ENCODE data around the gene INAVA. TPM values are rescaled to one million over a fixed set of nuclear protein-coding genes. Genes with fewer than 3 reads are reported as not detected.
A peak's percentile ranks its signal among the peaks of the same experiment; 100 is the strongest.

INAVA gene
- total and polyA plus RNA-seq, 2 of the 13 experiments (the other 11 are each of a cell fraction or from before 2014, with no cell fraction given), result 6.0 to 13.5 TPM

DNA sequence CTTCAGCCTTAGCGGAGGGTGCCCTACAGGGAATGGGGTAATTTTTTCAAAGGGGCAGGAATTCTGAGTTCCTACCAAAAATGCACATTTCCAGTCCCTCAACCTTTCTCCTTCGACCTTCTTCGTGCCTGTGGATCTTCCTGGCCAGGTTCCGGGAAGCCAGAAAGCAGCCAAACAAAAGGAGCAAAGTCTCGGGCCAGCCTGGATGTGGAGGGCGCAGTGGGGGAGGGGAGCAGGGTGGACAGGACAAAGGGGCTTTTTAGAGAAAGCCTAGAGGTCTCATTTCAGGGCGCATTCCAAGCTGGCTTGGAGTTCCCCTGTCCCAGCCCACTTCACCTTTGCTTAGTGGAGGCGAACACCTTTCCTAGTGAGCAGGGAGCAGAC lies 2.9 kb upstream of the INAVA start (continued):
- TF ChIP-seq ZNF546 (CRISPR knock-in tag; conservative IDR thresholded peaks at IDR 0.05) (no peak), ZNF253 (CRISPR knock-in tag; IDR thresholded peaks at IDR 0.05; ENCODE audit: borderline replicate concordance) (peak; percentile 67; the same call in 1 of the 2 replicates), SRSF1 (optimal IDR thresholded peaks at IDR 0.05; ENCODE audit: low read depth, low read length) (no peak), ZNF343 (CRISPR knock-in tag; IDR thresholded peaks at IDR 0.05) (peak; percentile 42; the same call in 1 of the 2 replicates), MIER2 (CRISPR knock-in tag; IDR thresholded peaks at IDR 0.05) (no peak), TEAD3 (CRISPR knock-in tag; optimal IDR thresholded peaks at IDR 0.05; ENCODE audit: borderline replicate concordance) (peak; percentile 79), ZNF292 (CRISPR knock-in tag; IDR thresholded peaks at IDR 0.05; ENCODE audit: borderline replicate concordance, low read depth) (no peak), MEIS2 (CRISPR knock-in tag; IDR thresholded peaks at IDR 0.05) (no peak; the same call in 1 of the 2 replicates), NFIC (IDR thresholded peaks at IDR 0.05; ENCODE audit: low read length) (no peak; the same call in 1 of the 2 replicates), ZNF557 (CRISPR knock-in tag; IDR thresholded peaks at IDR 0.05) (no peak), GATAD1 (CRISPR knock-in tag; IDR thresholded peaks at IDR 0.05) (no peak), SIN3A (IDR thresholded peaks at IDR 0.05; ENCODE audit: borderline replicate concordance, low read depth, low read length) (no peak)
- TF ChIP-seq, protein P1, sequence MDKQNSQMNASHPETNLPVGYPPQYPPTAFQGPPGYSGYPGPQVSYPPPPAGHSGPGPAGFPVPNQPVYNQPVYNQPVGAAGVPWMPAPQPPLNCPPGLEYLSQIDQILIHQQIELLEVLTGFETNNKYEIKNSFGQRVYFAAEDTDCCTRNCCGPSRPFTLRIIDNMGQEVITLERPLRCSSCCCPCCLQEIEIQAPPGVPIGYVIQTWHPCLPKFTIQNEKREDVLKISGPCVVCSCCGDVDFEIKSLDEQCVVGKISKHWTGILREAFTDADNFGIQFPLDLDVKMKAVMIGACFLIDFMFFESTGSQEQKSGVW (CRISPR knock-in tag; IDR thresholded peaks at IDR 0.05; ENCODE audit: borderline replicate concordance), result no peak
- TF ChIP-seq, protein P2, sequence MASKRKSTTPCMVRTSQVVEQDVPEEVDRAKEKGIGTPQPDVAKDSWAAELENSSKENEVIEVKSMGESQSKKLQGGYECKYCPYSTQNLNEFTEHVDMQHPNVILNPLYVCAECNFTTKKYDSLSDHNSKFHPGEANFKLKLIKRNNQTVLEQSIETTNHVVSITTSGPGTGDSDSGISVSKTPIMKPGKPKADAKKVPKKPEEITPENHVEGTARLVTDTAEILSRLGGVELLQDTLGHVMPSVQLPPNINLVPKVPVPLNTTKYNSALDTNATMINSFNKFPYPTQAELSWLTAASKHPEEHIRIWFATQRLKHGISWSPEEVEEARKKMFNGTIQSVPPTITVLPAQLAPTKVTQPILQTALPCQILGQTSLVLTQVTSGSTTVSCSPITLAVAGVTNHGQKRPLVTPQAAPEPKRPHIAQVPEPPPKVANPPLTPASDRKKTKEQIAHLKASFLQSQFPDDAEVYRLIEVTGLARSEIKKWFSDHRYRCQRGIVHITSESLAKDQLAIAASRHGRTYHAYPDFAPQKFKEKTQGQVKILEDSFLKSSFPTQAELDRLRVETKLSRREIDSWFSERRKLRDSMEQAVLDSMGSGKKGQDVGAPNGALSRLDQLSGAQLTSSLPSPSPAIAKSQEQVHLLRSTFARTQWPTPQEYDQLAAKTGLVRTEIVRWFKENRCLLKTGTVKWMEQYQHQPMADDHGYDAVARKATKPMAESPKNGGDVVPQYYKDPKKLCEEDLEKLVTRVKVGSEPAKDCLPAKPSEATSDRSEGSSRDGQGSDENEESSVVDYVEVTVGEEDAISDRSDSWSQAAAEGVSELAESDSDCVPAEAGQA (IDR thresholded peaks at IDR 0.05; ENCODE audit: low read depth), result no peak
- TF ChIP-seq, protein P2 (CRISPR knock-in tag; IDR thresholded peaks at IDR 0.05; ENCODE audit: borderline replicate concordance), result no peak
- TF ChIP-seq, protein P3, sequence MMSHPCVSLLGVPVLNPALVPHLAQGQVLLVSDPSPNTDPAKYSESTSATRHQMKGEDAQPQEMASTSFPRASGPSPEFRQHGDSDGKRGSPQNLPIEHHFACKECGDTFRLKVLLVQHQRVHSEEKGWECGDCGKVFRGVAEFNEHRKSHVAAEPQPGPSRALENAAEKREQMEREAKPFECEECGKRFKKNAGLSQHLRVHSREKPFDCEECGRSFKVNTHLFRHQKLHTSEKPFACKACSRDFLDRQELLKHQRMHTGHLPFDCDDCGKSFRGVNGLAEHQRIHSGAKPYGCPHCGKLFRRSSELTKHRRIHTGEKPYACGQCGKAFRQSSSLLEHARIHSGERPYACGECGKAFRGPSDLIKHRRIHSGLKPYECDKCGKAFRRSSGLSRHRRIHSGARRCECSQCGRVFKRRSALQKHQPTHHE (CRISPR knock-in tag; IDR thresholded peaks at IDR 0.05; ENCODE audit: borderline replicate concordance), result no peak
- TF ChIP-seq, protein P4, sequence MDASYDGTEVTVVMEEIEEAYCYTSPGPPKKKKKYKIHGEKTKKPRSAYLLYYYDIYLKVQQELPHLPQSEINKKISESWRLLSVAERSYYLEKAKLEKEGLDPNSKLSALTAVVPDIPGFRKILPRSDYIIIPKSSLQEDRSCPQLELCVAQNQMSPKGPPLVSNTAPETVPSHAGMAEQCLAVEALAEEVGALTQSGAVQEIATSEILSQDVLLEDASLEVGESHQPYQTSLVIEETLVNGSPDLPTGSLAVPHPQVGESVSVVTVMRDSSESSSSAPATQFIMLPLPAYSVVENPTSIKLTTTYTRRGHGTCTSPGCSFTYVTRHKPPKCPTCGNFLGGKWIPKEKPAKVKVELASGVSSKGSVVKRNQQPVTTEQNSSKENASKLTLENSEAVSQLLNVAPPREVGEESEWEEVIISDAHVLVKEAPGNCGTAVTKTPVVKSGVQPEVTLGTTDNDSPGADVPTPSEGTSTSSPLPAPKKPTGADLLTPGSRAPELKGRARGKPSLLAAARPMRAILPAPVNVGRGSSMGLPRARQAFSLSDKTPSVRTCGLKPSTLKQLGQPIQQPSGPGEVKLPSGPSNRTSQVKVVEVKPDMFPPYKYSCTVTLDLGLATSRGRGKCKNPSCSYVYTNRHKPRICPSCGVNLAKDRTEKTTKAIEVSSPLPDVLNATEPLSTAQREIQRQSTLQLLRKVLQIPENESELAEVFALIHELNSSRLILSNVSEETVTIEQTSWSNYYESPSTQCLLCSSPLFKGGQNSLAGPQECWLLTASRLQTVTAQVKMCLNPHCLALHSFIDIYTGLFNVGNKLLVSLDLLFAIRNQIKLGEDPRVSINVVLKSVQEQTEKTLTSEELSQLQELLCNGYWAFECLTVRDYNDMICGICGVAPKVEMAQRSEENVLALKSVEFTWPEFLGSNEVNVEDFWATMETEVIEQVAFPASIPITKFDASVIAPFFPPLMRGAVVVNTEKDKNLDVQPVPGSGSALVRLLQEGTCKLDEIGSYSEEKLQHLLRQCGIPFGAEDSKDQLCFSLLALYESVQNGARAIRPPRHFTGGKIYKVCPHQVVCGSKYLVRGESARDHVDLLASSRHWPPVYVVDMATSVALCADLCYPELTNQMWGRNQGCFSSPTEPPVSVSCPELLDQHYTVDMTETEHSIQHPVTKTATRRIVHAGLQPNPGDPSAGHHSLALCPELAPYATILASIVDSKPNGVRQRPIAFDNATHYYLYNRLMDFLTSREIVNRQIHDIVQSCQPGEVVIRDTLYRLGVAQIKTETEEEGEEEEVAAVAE (CRISPR knock-in tag; IDR thresholded peaks at IDR 0.05; ENCODE audit: borderline replicate concordance), result no peak
